GM21723 (cell line): Measurements from ENCODE around the gene STH.
"Not testable (repeated sequence)": the region's sequence is repeated elsewhere in the genome, so short reads cannot be mapped to it uniquely, and the experiment has no call there.

ENCODE experiments used
- ATAC-seq: cut with Tn5 transposase; IDR thresholded peaks from one replicate; pipeline ENCODE4 v1.9.1; 2021; ENCODE audit warnings: mild to moderate bottlenecking, moderate library complexity; ENCODE audit not compliant: unreplicated experiment

The STH gene

DNA sequence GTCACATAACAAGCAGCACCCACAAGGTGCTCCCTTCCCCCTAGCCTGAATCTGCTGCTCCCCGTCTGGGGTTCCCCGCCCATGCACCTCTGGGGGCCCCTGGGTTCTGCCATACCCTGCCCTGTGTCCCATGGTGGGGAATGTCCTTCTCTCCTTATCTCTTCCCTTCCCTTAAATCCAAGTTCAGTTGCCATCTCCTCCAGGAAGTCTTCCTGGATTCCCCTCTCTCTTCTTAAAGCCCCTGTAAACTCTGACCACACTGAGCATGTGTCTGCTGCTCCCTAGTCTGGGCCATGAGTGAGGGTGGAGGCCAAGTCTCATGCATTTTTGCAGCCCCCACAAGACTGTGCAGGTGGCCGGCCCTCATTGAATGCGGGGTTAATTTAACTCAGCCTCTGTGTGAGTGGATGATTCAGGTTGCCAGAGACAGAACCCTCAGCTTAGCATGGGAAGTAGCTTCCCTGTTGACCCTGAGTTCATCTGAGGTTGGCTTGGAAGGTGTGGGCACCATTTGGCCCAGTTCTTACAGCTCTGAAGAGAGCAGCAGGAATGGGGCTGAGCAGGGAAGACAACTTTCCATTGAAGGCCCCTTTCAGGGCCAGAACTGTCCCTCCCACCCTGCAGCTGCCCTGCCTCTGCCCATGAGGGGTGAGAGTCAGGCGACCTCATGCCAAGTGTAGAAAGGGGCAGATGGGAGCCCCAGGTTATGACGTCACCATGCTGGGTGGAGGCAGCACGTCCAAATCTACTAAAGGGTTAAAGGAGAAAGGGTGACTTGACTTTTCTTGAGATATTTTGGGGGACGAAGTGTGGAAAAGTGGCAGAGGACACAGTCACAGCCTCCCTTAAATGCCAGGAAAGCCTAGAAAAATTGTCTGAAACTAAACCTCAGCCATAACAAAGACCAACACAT lies at the start of gene STH:
STH (plus strand) TSS at position 264 of the 913 bp plus-strand sequence; CDS start at position 294, 30 bp downstream.
- no peak for ATAC-seq

- no peak for ATAC-seq
Observed at GRCh38 chr17:45949755-45950320, 49.2 kb upstream of the STH start.

DNA sequence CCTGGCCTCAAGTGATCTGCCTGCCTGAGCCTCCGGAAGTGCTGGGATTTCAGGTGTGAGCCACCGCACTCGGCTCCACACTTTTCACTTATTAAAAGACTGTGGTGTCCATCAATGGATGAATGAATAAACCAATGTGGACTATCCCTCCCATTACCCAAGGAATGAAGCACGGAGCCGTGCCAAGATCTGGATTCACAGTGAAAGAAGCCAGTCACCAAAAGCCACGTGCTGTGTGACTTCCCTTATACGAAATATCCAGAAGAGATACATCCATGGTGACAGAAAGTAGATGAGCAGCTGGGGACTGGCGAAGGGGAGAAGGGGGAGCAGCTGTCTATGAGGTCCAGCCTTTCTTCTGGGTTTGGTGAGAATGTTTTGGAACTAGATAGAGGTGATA lies 48.2 kb upstream of the STH start:
- ATAC-seq = no peak

DNA sequence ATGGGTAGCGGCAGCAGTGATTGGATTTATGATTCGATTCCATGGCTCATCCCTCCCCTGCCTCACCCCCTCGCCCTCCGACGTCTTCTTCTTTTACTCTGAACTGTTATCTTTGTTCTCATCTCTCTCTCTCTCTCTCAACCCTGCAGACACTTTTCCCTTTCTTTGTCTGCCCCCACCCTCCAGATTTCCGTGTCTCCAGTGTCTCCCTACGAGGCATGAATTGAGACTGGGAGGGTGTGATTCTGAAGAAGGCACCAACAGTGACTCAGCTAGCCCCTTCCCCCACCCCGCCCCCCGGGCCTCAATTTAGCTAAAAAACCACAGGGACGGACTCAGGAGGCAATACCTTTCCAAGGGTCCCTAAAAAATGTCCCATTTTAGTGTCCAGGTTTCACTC lies 47.6 kb upstream of the STH start:
- ATAC-seq = no peak

- ATAC-seq = no peak
Observed at GRCh38 chr17:45951941-45952340, 47.1 kb upstream of the STH start.

- ATAC-seq = no peak
Observed at GRCh38 chr17:45952814-45953320, 46.2 kb upstream of the STH start.

DNA sequence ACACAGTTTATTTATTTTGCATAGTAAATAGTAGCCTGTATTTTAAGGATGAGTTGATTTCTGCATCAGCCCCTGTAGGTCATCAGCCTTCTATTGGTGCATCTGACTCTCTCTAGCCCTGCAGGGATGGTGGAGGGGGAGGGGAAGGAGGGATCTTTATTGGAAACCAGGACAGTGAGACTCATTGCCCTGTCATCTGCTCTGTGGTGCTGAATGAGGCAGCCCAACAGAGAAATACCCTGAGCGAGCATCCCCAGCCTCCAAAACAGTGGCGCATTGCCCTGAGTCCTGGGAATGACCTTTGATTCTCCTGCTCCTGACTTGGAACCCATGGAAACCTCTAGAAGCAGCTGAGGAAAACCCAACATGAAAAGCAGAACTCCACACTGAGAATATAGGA lies 45.5 kb upstream of the STH start:
- no peak for ATAC-seq

DNA sequence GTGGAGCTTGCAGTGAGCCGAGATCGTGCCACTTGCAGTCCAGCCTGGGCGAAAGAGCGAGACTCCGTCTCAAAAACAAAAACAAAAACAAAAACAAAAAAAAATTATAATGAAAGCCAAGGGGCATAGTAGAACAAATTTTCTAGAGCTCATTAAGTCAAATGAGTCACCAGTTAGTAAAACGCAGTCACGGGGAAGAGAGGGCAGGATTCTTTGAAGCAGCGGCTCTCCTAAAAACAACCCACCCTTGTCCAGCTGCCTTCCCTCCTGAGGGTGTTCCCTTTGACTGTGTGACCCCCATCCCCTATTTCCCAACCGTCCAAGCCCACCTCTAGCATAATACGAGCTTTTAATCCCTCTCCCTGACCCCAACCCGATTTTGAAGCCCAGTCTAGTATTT lies 44.1 kb upstream of the STH start:
- no peak for ATAC-seq

- no peak for ATAC-seq
Observed at GRCh38 chr17:45955326-45955725, 43.7 kb upstream of the STH start.

DNA sequence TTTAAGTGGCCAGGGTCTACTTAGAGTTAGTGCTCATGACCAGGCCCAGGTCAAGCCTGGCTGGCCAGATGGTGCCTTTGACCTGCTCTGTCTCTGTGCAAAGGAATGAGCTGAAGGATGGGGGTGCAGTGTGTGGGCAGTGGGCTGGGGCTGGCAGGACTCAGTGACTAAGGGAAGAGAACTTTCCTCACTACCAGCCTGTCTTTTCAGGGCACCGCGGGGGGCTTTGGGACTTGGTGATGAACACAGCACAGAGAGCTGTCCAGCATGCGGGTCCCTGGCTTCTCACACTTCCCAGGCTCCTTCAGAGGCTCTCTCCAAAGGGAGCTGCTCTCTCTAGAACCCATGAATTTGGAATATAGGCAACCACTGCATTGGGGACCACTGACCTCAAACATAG lies 43.0 kb upstream of the STH start:
- no peak for ATAC-seq

DNA sequence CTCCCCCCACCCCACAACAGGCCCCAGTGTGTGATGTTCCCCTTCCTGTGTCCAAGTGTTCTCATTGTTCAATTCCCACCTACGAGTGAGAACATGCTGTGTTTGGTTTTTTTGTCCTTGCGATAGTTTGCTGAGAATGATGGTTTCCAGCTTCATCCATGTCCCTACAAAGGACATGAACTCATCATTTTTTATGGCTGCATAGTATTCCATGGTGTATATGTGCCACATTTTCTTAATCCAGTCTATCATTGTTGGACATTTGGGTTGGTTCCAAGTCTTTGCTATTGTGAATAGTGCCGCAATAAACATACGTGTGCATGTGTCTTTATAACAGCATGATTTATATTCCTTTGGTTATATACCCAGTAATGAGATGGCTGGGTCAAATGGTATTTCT lies 42.3 kb upstream of the STH start:
- not testable (repeated sequence) for ATAC-seq

DNA sequence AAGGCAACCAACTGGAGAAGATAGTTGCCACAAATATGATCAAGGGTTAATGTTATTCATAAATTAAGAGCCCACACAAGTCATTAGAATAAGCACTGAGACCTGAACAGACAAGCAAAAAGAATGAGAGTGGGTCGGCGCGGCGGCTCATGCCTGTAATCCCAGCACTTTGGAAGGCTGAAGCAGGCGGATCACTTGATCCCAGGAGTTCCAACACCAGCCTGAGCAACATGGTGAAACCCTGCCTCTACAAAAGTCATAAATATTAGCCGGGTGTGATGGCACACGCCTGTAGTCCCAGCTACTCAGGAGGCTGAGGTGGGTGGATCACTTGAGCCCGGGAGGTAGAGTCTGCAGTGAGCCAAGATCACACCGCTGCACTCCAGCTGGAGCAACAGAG lies 40.7 kb upstream of the STH start:
- ATAC-seq = no peak

DNA sequence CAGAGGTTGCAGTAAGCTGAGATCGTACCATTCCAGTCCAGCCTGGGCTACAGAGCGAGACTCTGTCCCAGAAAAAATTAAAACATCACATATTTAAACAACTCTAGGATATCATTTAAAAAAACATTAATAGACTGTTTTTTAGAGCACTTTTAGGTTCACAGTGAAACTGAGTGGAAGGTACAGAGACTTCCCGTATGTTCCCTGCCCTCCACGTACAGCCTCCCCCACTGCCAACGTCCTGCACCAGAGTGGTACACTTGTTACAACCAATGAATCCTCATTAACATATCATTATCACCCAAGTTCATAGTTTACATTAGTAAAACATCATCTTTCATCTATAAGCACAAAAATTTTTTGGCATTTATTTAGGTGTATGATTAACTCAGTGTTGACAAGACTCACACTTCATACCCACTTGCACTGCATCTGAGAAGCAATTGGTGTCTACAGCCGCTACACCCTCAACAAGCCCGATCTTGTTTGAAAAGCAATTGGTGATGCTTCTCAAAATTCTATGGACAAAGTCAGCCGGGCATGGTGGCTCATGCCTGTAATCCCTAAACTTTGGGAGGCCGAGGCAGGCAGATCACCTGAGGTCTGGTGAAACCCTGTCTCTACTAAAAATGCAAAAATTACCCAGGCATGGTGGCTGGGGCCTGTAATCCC lies 39.9 kb upstream of the STH start:
- no peak for ATAC-seq

DNA sequence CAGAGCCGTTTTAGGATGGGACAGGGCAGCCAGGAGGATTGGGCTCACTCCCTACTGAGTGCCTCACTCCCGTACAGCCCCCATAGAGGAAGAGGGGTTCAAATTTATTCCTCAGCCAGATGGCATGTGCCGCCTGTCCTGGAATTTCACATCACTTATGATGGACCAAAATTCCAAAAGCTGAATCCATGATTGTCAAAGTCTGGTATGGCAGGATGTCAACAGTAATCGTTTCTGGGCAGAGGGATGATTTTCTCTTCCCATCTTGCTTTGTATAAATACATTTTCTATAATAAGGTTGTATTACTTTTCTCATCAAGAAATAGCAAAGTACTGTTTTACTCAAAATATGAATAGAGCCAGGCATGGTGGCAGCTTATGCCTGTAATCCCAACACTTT lies 38.7 kb upstream of the STH start:
- ATAC-seq = no peak

GRCh38 chr17:45961206-45961605 lies 37.8 kb upstream of the STH start:
- no peak for ATAC-seq

DNA sequence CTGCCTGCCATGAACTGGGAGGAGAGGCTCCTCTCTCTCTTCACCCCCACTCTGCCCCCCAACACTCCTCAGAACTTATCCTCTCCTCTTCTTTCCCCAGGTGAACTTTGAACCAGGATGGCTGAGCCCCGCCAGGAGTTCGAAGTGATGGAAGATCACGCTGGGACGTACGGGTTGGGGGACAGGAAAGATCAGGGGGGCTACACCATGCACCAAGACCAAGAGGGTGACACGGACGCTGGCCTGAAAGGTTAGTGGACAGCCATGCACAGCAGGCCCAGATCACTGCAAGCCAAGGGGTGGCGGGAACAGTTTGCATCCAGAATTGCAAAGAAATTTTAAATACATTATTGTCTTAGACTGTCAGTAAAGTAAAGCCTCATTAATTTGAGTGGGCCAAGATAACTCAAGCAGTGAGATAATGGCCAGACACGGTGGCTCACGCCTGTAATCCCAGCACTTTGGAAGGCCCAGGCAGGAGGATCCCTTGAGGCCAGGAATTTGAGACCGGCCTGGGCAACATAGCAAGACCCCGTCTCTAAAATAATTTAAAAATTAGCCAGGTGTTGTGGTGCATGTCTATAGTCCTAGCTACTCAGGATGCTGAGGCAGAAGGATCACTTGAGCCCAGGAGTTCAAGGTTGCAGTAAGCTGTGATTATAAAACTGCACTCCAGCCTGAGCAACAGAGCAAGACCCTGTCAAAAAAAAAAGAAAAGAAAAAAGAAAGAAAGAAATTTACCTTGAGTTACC lies 36.7 kb upstream of the STH start:
- ATAC-seq = no peak

- ATAC-seq = no peak
Observed at GRCh38 chr17:45963283-45963682, 35.8 kb upstream of the STH start.

- no peak for ATAC-seq
Observed at GRCh38 chr17:45963889-45964288, 35.2 kb upstream of the STH start.

DNA sequence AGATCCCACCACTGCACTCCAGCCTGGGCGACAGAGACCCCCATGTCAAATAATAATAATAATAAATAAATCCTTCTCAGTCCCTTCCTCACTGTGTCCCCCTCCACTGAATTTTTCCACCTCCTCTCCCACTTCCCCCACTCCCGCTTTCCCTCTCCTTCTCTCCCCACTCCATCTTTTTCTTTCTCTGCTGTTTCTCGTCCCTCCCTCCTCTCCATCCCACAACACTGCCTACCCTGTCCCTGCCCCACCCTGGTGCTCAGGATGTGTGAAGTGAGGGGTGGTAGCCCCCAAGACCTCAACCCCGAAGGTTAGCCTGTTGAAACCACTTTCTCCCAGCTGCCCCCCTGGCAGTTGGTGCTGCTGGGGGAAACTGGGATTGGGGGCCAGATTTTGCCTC lies 34.4 kb upstream of the STH start:
- ATAC-seq = no peak

DNA sequence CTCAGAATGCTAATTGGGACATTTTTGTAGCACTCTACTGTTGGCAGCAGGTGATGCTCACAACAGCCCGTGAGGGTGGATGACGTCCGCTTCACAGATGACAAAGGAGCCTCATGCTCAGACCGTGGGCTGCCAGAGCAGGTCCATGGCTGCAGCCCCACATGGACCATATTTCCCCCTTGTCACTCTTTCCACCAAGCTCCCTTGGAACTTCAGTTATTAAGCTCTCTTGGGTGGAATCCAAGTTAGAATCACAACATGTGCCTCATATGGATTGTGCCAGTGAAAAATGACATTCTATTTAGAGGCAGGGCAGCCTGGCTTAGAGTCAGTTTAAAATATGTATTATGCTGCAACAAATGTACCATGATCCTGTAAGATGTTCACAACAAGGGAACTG lies 33.2 kb upstream of the STH start:
- ATAC-seq = no peak
